ENCODE measurements around the gene TLL2. TPM values are rescaled to one million over a fixed set of nuclear protein-coding genes. Genes with fewer than 3 reads are reported as not detected.
A peak's percentile ranks its signal among the peaks of the same experiment; 100 is the strongest.

Gene TLL2
- total RNA-seq, 1 experiment from 2014 or later, result 0.11 TPM

GRCh38 chr10:96344178-96344577 lies 169.5 kb downstream of the TLL2 start:
- CTCF ChIA-PET, result no interaction called here
- intact Hi-C loops (cut with micrococcal nuclease; ENCODE audit: unreplicated experiment), result no loop called here
- Histone ChIP-seq H3K36me3 (ENCODE audit: insufficient read depth, low read length, poor library complexity, severe bottlenecking) (no peaks in the 10 kb centered on the region), H3K27ac (ENCODE audit: low read depth, low read length, poor library complexity, severe bottlenecking) (no peak overlapping the region), H3K27me3 (replicated peaks; ENCODE audit: insufficient read depth, low read depth, low read length, poor library complexity) (no peaks in the 10 kb centered on the region), H3K4me1 (ENCODE audit: insufficient read depth, low read length, poor library complexity, severe bottlenecking) (no peaks in the 10 kb centered on the region), H3K4me3 (ENCODE audit: low read depth, low read length, poor library complexity, severe bottlenecking) (no peak overlapping the region), H3K9me3 (ENCODE audit: low read depth, low read length, poor library complexity, severe bottlenecking) (peaks cover 8% of the 10 kb centered on the region)
- no peak for DNase-seq (ENCODE audit: low spot score)
- no peak for TF ChIP-seq CTCF (conservative IDR thresholded peaks at IDR 0.05; ENCODE audit: low read depth, low read length)
- TF ChIP-seq EZH2 (IDR thresholded peaks at IDR 0.05; ENCODE audit: borderline replicate concordance, low read depth, low read length, poor library complexity, severe bottlenecking), result no peak
- POLR2A ChIA-PET (ENCODE audit: low non-redundant PET), result no interaction called here
- BruUV-seq (replicated peaks), result no TSS peak

- Histone ChIP-seq H3K4me3 (ENCODE audit: low read depth, low read length, poor library complexity, severe bottlenecking) (no peak overlapping the region), H3K9me3 (ENCODE audit: low read depth, low read length, poor library complexity, severe bottlenecking) (peaks cover 8% of the 10 kb centered on the region), H3K27me3 (replicated peaks; ENCODE audit: insufficient read depth, low read depth, low read length, poor library complexity) (no peaks in the 10 kb centered on the region), H3K4me1 (ENCODE audit: insufficient read depth, low read length, poor library complexity, severe bottlenecking) (no peaks in the 10 kb centered on the region), H3K27ac (ENCODE audit: low read depth, low read length, poor library complexity, severe bottlenecking) (no peak overlapping the region), H3K36me3 (ENCODE audit: insufficient read depth, low read length, poor library complexity, severe bottlenecking) (no peaks in the 10 kb centered on the region)
- TF ChIP-seq CTCF (conservative IDR thresholded peaks at IDR 0.05; ENCODE audit: low read depth, low read length), result no peak
- TF ChIP-seq EZH2 (IDR thresholded peaks at IDR 0.05; ENCODE audit: borderline replicate concordance, low read depth, low read length, poor library complexity, severe bottlenecking), result no peak
- ChIA-PET POLR2A (ENCODE audit: low non-redundant PET) (no interaction called here), CTCF (no interaction called here)
- intact Hi-C loops (cut with micrococcal nuclease; ENCODE audit: unreplicated experiment), result no loop called here
- DNase-seq (ENCODE audit: low spot score), result no peak
- no TSS peak for BruUV-seq (replicated peaks)
These were observed 171.3 kb downstream of the TLL2 start for GRCh38 chr10:96342402-96342801.

GRCh38 chr10:96341219-96342182 lies 172.2 kb downstream of the TLL2 start:
- intact Hi-C loops (cut with micrococcal nuclease; ENCODE audit: unreplicated experiment), result no loop called here
- ChIA-PET CTCF (interaction anchor here (0.6 kb wide), 1 partner anchor 112 kb away, joined by 5 read pairs; no protein-coding TSS in a partner anchor), POLR2A (ENCODE audit: low non-redundant PET) (no interaction called here)
- Histone ChIP-seq H3K4me1 (ENCODE audit: insufficient read depth, low read length, poor library complexity, severe bottlenecking) (no peaks in the 10 kb centered on the region), H3K27ac (ENCODE audit: low read depth, low read length, poor library complexity, severe bottlenecking) (no peak overlapping the region), H3K27me3 (replicated peaks; ENCODE audit: insufficient read depth, low read depth, low read length, poor library complexity) (no peaks in the 10 kb centered on the region), H3K4me3 (ENCODE audit: low read depth, low read length, poor library complexity, severe bottlenecking) (no peak overlapping the region), H3K9me3 (ENCODE audit: low read depth, low read length, poor library complexity, severe bottlenecking) (peaks cover 5% of the 10 kb centered on the region), H3K36me3 (ENCODE audit: insufficient read depth, low read length, poor library complexity, severe bottlenecking) (no peaks in the 10 kb centered on the region)
- TF ChIP-seq CTCF (conservative IDR thresholded peaks at IDR 0.05; ENCODE audit: low read depth, low read length) (no peak), EZH2 (IDR thresholded peaks at IDR 0.05; ENCODE audit: borderline replicate concordance, low read depth, low read length, poor library complexity, severe bottlenecking) (no peak)
- BruUV-seq (replicated peaks), result no TSS peak
- peak; percentile 31 for DNase-seq (ENCODE audit: low spot score)
